Testis (tissue), 2 donors: Measurements from ENCODE around the gene NOC2L.

Experiments used
- POLR2A ChIP-seq: fragments of 450-650 bp; IDR thresholded peaks from one replicate; pipeline ENCODE4 v1.6.1; 2017; ENCODE audit warnings: antibody characterized with exemption, mild to moderate bottlenecking, moderate library complexity
- TF ChIP-seq, protein P1 (sequence below), 3 experiments: fragments of 450-650 bp in 2 of 3; fragments of 200-600 bp in 1 of 3; sonication (generic) in 1 of 3; IDR thresholded peaks; one replicate each; pipeline ENCODE4 v1.5.1; 2016 to 2019; ENCODE audit warnings: antibody characterized with exemption in 3 of 3, mild to moderate bottlenecking in 2 of 3, moderate library complexity in 1 of 3

DNA sequence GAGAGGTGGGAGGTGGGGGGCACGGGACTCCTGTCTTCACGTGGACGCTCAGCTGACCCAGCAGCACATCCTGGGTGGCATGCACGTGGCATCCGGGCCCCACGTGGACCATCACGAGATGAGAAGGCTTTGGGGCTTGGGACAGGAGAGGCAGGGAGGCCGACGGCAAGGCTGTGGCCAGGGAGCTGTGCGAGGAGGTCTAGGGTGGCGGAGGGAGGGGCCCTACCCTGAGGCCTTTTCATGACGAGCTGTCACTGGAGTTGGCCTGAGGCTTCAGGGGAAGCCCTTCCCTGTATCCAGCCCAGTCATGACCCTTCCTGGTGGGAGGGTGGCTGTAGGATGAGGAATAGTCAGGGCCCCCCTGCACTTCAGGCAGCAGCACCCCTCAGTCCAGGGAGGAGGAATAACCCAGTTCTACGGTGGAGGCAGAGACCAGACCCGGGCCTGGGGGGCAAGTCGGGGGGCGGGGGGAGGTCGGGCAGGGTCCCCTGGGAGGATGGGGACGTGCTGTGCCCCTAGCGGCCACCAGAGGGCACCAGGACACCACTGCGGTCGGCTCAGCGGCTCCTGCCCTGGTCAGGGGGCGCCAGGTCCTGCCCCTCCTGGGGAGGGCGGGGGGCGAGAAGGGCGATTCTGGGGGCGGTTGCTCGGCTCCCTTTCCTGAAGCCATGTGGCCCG lies 24.9 kb upstream of the NOC2L start:
- TF ChIP-seq, protein P1, sequence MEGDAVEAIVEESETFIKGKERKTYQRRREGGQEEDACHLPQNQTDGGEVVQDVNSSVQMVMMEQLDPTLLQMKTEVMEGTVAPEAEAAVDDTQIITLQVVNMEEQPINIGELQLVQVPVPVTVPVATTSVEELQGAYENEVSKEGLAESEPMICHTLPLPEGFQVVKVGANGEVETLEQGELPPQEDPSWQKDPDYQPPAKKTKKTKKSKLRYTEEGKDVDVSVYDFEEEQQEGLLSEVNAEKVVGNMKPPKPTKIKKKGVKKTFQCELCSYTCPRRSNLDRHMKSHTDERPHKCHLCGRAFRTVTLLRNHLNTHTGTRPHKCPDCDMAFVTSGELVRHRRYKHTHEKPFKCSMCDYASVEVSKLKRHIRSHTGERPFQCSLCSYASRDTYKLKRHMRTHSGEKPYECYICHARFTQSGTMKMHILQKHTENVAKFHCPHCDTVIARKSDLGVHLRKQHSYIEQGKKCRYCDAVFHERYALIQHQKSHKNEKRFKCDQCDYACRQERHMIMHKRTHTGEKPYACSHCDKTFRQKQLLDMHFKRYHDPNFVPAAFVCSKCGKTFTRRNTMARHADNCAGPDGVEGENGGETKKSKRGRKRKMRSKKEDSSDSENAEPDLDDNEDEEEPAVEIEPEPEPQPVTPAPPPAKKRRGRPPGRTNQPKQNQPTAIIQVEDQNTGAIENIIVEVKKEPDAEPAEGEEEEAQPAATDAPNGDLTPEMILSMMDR (IDR thresholded peaks at IDR 0.05), result peak in 2 of 3 experiments; percentile 26 to 93
- TF ChIP-seq POLR2A, result no peak
